ENCODE data around the gene CASP9.
A peak's percentile ranks its signal among the peaks of the same experiment; 100 is the strongest.

The CASP9 gene

GRCh38 chr1:15513192-15513591 is 10.8 kb downstream of the CASP9 start:
- in situ Hi-C loops (cut with HindIII; ENCODE audit: low sequenced_read_pairs) = no loop called here
- no peak for TF ChIP-seq CTCF (IDR thresholded peaks at IDR 0.05; ENCODE audit: low read depth, low read length)
- H3K4me3 ChIP-seq (ENCODE audit: low read depth, low read length) = no peak overlapping the region
- no peak for DNase-seq (ENCODE audit: low read depth, low spot score)

- in situ Hi-C loops (cut with HindIII; ENCODE audit: low sequenced_read_pairs) = no loop called here
- DNase-seq (ENCODE audit: low read depth, low spot score) = no peak
- no peak overlapping the region for H3K4me3 ChIP-seq (ENCODE audit: low read depth, low read length)
- TF ChIP-seq CTCF (IDR thresholded peaks at IDR 0.05; ENCODE audit: low read depth, low read length) = no peak
These were observed 13.2 kb downstream of the CASP9 start for GRCh38 chr1:15510611-15511405.

- peak; percentile 71 for DNase-seq (ENCODE audit: low read depth, low spot score)
- in situ Hi-C loops (cut with HindIII; ENCODE audit: low sequenced_read_pairs) = no loop called here
- no peak overlapping the region for H3K4me3 ChIP-seq (ENCODE audit: low read depth, low read length)
- TF ChIP-seq CTCF (IDR thresholded peaks at IDR 0.05; ENCODE audit: low read depth, low read length) = no peak
These were observed 14.4 kb downstream of the CASP9 start for GRCh38 chr1:15509586-15509985.

- TF ChIP-seq CTCF (IDR thresholded peaks at IDR 0.05; ENCODE audit: low read depth, low read length) = no peak
- no peak for DNase-seq (ENCODE audit: low read depth, low spot score)
- no peak overlapping the region for H3K4me3 ChIP-seq (ENCODE audit: low read depth, low read length)
- in situ Hi-C loops (cut with HindIII; ENCODE audit: low sequenced_read_pairs) = no loop called here
These were observed 15.1 kb downstream of the CASP9 start for GRCh38 chr1:15508700-15509487.

- no peak for DNase-seq (ENCODE audit: low read depth, low spot score)
- no peak for TF ChIP-seq CTCF (IDR thresholded peaks at IDR 0.05; ENCODE audit: low read depth, low read length)
- H3K4me3 ChIP-seq (ENCODE audit: low read depth, low read length) = no peak overlapping the region
- in situ Hi-C loops (cut with HindIII; ENCODE audit: low sequenced_read_pairs) = no loop called here
These were observed 16.7 kb downstream of the CASP9 start for GRCh38 chr1:15507278-15507677.

GRCh38 chr1:15506831-15507230 is 17.2 kb downstream of the CASP9 start:
- in situ Hi-C loops (cut with HindIII; ENCODE audit: low sequenced_read_pairs) = no loop called here
- H3K4me3 ChIP-seq (ENCODE audit: low read depth, low read length) = no peak overlapping the region
- no peak for TF ChIP-seq CTCF (IDR thresholded peaks at IDR 0.05; ENCODE audit: low read depth, low read length)
- DNase-seq (ENCODE audit: low read depth, low spot score) = no peak
